ENCODE measurements around the gene CELA2A. TPM values are rescaled to one million over a fixed set of nuclear protein-coding genes. Genes with fewer than 3 reads are reported as not detected.
"Not testable (repeated sequence)": the region's sequence is repeated elsewhere in the genome, so short reads cannot be mapped to it uniquely, and the experiment has no call there.

The CELA2A gene
- total RNA-seq, 1 experiment from 2014 or later = not detected

DNA sequence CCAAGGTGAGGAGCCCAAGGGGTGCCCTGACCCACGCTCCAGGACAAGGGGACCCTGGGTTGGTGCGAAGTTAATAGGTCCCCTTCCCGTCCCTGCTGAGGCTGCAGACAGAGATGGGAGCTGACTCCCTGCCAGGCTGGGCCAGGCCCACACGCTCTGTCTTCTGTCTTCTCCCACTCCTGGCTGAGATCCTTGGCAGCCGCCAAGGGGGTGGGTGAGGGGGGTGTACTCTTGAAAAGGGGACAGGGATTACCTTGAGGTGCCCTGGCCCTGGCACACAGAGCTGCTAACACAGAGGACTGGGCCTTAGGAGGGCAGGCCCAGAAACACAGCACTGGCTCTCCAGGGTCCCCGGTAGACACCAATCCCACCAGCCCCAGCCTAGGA is 29.3 kb upstream of the CELA2A start:
- DNase-seq = no peak
- Histone ChIP-seq H3F3A (ENCODE audit: insufficient read depth, low read depth) (peaks cover 35% of the 10 kb centered on the region), H2AFZ (no peak overlapping the region), H3K4me2 (no peak overlapping the region), H3K27ac (no peak overlapping the region), H3K9me2 (ENCODE audit: insufficient read depth) (no peaks in the 10 kb centered on the region), H3K9me3 (ENCODE audit: insufficient read depth, low read depth) (no peaks in the 10 kb centered on the region), H3K4me1 (replicated peaks; ENCODE audit: insufficient read depth) (peaks cover 27% of the 10 kb centered on the region), H3K36me3 (ENCODE audit: low read depth) (no peaks in the 10 kb centered on the region), H3K79me2 (ENCODE audit: low read depth) (peaks cover 24% of the 10 kb centered on the region), H3K4me3 (no peak overlapping the region), H4K20me1 (ENCODE audit: insufficient read depth) (peaks cover 5% of the 10 kb centered on the region; the same call in 1 of the 2 replicates), H3K27me3 (ENCODE audit: insufficient read depth, low read depth) (no peaks in the 10 kb centered on the region)
- ChIA-PET CTCF (interaction anchor here (2.2 kb wide), 1 partner anchor 104 kb away, joined by 6 read pairs; no protein-coding TSS in a partner anchor), POLR2A (ENCODE audit: unreplicated experiment) (no interaction called here)
- no peak for TF ChIP-seq EZH2 (IDR thresholded peaks at IDR 0.05; ENCODE audit: low read depth)
- TF ChIP-seq, protein P1, sequence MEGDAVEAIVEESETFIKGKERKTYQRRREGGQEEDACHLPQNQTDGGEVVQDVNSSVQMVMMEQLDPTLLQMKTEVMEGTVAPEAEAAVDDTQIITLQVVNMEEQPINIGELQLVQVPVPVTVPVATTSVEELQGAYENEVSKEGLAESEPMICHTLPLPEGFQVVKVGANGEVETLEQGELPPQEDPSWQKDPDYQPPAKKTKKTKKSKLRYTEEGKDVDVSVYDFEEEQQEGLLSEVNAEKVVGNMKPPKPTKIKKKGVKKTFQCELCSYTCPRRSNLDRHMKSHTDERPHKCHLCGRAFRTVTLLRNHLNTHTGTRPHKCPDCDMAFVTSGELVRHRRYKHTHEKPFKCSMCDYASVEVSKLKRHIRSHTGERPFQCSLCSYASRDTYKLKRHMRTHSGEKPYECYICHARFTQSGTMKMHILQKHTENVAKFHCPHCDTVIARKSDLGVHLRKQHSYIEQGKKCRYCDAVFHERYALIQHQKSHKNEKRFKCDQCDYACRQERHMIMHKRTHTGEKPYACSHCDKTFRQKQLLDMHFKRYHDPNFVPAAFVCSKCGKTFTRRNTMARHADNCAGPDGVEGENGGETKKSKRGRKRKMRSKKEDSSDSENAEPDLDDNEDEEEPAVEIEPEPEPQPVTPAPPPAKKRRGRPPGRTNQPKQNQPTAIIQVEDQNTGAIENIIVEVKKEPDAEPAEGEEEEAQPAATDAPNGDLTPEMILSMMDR (conservative IDR thresholded peaks at IDR 0.05) = no peak
- no TSS peak for BruUV-seq (replicated peaks)
- intact Hi-C loops (cut with micrococcal nuclease; ENCODE audit: unreplicated experiment) = no loop called here

GRCh38 chr1:15428252-15428651 is 28.3 kb upstream of the CELA2A start:
- BruUV-seq (replicated peaks); H3K36me3 ChIP-seq (ENCODE audit: low read depth): not testable (repeated sequence)

GRCh38 chr1:15428815-15429435 is 27.6 kb upstream of the CELA2A start:
- POLR2A ChIA-PET (ENCODE audit: unreplicated experiment) = no interaction called here
- H4K20me1 ChIP-seq (ENCODE audit: insufficient read depth) = 0 out of 2 replicates have a peak, but pooled peaks cover 2% of the 10 kb centered on the region

More at GRCh38 chr1:15428252-15428651, 28.3 kb upstream of the CELA2A start:
- H3K4me2 ChIP-seq; H3K9me3 ChIP-seq (ENCODE audit: insufficient read depth, low read depth); H3K27ac ChIP-seq; H3K27me3 ChIP-seq (ENCODE audit: insufficient read depth, low read depth); H4K20me1 ChIP-seq (ENCODE audit: insufficient read depth); POLR2A ChIA-PET (ENCODE audit: unreplicated experiment); DNase-seq; intact Hi-C loops (cut with micrococcal nuclease; ENCODE audit: unreplicated experiment); H3K9me2 ChIP-seq (ENCODE audit: insufficient read depth); H3K4me3 ChIP-seq; H2AFZ ChIP-seq: not testable (repeated sequence)
- CTCF ChIA-PET = interaction anchor here (0.6 to 2.2 kb wide), 2 partner anchors 91 to 105 kb away, joined by 3 to 6 read pairs; no protein-coding TSS in a partner anchor
- Histone ChIP-seq H3F3A (ENCODE audit: insufficient read depth, low read depth) (peaks cover 34% of the 10 kb centered on the region), H3K4me1 (replicated peaks; ENCODE audit: insufficient read depth) (peaks cover 26% of the 10 kb centered on the region), H3K79me2 (ENCODE audit: low read depth) (peaks cover 16% of the 10 kb centered on the region)

More at GRCh38 chr1:15428815-15429435, 27.6 kb upstream of the CELA2A start:
- DNase-seq = no peak
- Histone ChIP-seq H3K9me2 (ENCODE audit: insufficient read depth) (no peaks in the 10 kb centered on the region), H3K79me2 (ENCODE audit: low read depth) (peaks cover 9% of the 10 kb centered on the region), H3K4me1 (replicated peaks; ENCODE audit: insufficient read depth) (peaks cover 19% of the 10 kb centered on the region), H3K4me2 (no peak overlapping the region), H3F3A (ENCODE audit: insufficient read depth, low read depth) (peaks cover 33% of the 10 kb centered on the region), H3K4me3 (no peak overlapping the region), H3K9me3 (ENCODE audit: insufficient read depth, low read depth) (no peaks in the 10 kb centered on the region), H3K27me3 (ENCODE audit: insufficient read depth, low read depth) (no peaks in the 10 kb centered on the region), H3K27ac (no peak overlapping the region), H2AFZ (no peak overlapping the region), H3K36me3 (ENCODE audit: low read depth) (no peaks in the 10 kb centered on the region)
- intact Hi-C loops (cut with micrococcal nuclease; ENCODE audit: unreplicated experiment) = no loop called here
- CTCF ChIA-PET = no interaction called here
- no TSS peak for BruUV-seq (replicated peaks)
- TF ChIP-seq EZH2 (IDR thresholded peaks at IDR 0.05; ENCODE audit: low read depth) = no peak
- TF ChIP-seq, protein P1 (conservative IDR thresholded peaks at IDR 0.05) = no peak

Data from PC-9 (cell line).